Fibroblast of peridontal ligament (primary cell): Measurements from ENCODE around the gene MPO.
A peak's percentile ranks its signal among the peaks of the same experiment; 100 is the strongest.

Experiments
- DNase-seq: peaks from one replicate; pipeline ENCODE4 v3.0.0-alpha.2; 2010; ENCODE audit errors: extremely low read depth

MPO gene

GRCh38 chr17:58306131-58306951, 25.6 kb upstream of the MPO start:
- no peak for DNase-seq

- no peak for DNase-seq
Observed at GRCh38 chr17:58305626-58306025, 24.9 kb upstream of the MPO start.

DNA sequence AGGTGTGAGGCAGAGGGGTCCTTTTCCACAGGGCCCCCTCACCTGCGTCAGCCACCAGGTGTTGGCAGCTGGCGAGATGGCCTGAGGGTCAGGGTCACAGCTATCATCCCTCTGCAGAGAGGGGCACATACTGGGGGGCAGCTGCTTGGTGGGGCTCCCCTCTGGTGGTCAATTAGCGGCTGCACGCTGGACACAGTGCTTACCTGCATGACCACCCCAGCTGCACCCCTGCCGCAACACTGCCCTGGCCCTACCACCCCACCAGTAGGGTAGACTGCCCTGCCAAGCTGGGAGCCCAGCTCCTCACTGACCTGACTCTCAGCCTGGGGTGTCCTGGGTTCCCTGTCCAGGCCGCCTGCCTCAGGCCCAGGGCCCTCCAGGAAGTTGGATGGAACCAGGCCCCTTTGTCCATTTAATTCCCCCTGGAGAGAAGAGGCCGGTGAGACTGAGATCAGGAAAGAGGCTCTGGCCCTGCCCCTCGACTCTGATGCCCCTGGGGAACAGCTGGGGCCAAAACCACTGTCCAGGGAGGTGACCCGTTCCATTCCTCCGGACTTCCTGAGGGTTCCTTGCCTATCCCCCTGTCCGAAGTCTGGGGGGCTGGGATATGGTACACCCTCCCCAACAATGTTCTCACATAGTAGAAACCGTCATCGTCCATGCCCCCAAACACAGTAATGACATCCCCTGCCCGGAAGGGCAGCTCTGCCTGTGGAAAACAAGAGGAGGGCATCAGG, 24.2 kb upstream of the MPO start:
- no peak for DNase-seq

DNA sequence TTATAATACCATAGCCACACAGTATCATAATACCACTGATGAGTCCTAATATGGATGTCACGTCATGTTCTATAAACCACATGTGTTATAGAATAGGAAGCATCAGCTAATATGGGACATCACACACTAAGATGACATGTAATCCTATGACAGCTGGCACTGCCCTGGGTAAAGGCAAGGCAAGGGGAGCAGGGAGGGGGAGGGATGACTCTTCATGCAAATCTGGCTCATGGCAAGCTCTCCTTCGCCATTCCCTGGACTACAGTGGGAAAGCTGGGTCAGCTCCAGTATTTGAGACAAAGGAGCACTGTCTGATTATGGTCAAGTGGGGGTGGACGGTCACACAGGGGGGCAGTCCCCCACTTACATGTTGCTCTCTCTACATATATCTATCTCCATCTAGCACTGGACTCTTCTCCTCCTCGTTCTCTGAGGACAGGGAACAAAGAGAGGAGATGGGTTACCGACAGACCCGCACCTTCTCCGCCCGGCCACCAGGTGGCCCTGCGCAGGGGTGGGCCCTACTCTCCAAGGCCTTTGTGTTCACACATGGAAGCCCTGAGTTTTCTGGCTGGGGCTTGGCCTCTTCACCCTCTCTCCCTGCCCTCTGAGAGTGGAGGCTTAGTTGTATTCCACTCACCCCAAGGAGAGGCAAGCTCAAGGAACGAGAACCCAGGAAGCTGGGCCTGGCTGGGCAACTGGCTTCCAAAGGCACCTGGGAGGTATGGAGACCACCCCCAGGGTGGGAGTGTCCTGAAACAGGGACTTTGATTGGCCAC, 23.4 kb upstream of the MPO start:
- peak; percentile 7 for DNase-seq

GRCh38 chr17:58302919-58303585, 22.3 kb upstream of the MPO start:
- no peak for DNase-seq

- no peak for DNase-seq
Observed at GRCh38 chr17:58302171-58302918, 21.6 kb upstream of the MPO start.

DNA sequence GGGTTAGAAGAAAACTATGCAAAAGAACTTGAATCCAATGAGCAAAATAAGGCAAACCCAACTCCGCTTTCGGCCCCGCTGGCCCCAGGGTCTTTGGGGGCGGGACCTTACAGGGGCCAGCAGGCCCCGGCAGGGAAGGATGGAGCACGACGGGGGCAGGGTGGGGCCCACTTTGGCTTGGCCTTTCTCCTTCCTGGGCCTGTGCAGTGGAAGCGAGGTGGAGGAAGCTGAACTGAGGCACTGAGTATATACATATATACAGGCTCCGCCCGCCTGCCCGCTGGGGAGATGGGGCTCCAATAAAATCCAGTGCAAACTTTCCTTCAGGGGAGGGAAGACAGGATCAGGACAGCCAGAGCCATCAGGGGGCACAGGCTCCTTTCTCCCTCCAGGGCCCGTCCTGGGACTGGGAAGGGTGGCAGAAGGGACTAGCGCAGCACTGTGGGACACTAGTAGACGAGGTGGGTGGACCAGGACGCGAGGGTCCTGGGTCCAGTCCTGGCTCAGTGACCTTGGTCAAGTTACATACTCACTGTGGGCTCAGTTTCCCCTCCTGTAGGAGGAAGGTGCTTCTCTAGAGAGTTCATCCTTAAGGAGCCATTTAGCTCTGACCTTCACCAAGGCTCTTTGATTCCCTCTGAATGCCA, 20.9 kb upstream of the MPO start:
- no peak for DNase-seq

DNA sequence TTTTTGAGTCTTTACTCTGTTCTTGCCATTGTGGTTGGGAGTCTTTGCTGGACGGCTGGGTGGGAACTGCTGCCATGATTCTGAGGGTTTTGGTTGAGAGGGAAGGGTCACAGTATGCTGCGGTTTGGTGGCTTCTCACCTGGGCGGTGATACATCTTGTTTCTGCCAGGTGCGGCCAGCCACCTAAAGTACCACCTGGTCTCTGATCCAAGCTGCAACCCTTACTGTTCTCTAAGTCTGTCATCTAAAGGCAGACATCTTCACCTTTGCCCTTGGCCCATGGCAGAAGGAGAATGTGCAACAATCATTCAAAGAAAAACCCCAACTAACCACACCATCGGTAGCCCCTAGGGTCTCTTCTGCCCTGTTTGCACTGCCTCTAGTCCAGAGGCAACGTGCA, 19.6 kb upstream of the MPO start:
- no peak for DNase-seq

DNA sequence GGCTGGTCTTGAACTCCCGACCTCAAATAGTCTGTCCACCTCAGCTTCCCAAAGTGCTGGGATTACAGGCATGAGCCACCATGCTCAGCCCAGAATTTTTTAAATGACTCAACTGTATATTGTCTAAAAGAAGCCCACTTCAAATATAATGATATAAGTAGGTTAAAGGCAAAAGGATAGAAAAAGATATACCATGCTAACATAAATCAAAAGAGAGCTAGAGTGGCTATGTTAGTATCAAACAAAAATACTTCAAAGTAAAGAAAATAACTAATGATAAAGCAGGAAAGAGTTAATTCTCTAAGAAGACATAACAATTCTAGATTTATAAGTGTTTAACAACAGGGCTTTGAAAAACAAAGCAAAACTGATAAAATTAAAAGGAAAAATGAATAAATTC, 13.3 kb upstream of the MPO start:
- no peak for DNase-seq

DNA sequence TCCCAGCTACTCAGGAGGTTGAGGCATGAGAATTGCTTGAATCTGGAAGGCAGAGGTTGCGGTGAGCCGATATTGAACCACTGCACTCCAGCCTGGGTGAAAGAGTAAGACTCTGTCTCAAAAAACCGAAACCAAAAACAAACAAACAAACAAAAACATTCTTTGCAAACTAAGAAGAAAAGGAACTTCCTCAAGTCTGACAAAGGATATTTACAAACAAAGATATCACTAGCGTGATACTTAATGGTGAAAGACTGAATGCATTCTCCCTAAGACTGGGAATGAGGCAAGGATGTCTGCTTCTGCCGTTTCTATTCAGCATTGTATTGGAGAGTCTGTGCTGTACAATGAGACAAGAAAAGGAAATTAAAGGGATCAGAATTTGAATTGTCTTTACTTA, 10.5 kb upstream of the MPO start:
- no peak for DNase-seq

DNA sequence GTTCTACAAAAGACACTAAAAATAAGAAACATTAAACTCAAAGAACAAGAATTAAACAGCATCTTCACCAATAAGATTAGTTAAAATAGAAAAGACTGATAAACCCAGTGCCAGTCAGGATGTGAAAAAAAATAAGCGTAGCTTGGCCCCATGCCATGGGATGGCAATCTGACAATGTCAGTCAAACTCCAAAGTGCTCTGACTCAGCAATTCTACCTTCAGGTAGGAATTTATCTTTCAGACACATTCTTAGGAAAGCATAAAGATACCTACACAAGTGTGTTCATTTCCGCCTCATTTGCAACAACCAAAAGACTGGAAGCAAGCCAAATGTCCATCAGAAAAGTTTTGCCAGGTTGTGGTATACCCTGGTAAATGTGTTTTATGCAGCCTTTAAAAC, 9.1 kb upstream of the MPO start:
- DNase-seq: no peak

DNA sequence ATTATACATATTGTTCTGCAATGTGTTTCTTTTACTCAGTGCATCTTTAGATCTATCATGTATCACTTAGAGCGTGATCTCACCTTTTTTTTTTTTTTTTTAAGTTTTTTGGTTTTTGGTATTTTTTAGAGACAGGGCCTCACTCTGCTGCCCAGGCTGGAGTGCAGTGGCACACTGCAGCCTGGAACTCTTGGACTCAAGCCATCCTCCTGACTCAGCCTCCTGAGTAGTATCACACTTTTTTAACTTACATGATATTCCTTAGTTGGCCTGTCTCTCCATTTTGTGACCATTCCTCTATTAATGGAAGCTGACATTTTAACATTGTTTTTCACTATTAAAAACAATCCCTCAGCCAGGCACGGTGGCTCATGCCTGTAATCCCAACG, 4.7 kb upstream of the MPO start:
- DNase-seq: no peak

DNA sequence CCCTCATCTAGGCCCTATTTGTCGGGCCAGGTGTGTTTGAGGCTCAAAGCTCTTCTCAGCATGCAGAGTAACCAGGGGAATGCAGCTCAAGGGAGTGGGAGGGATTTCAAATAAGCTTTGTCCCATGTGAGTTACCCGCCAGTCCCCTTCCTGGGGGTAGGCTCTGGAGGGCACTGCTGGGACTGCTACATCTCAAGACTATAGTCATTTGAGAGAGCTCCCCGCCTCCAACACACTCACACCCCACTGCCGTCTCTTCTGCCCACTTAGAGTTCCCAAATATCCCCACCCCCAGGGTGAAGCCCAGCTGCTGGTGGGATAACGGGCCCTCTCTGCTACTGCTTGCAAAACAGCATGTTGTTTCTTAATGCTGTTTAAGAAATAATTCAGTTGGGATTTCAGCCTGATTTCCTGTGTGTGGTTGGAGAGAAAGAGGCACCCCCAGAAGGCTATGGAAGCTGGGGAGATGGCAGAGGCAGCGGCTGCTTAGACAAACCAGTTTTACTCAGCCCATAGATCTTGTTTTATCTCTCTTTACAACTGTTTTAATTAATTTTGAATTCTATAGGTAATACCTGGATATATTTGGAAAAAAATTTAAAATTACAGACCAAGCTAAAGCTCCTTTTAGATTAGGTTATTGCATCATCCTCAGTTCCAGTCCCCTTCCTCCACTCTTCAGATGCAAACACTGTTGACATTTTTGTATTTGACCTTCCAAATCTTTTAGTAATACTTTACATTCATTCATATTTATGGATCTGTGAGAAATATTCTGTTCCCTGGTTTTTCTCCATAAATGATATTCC, 4.1 kb upstream of the MPO start:
- no peak for DNase-seq

DNA sequence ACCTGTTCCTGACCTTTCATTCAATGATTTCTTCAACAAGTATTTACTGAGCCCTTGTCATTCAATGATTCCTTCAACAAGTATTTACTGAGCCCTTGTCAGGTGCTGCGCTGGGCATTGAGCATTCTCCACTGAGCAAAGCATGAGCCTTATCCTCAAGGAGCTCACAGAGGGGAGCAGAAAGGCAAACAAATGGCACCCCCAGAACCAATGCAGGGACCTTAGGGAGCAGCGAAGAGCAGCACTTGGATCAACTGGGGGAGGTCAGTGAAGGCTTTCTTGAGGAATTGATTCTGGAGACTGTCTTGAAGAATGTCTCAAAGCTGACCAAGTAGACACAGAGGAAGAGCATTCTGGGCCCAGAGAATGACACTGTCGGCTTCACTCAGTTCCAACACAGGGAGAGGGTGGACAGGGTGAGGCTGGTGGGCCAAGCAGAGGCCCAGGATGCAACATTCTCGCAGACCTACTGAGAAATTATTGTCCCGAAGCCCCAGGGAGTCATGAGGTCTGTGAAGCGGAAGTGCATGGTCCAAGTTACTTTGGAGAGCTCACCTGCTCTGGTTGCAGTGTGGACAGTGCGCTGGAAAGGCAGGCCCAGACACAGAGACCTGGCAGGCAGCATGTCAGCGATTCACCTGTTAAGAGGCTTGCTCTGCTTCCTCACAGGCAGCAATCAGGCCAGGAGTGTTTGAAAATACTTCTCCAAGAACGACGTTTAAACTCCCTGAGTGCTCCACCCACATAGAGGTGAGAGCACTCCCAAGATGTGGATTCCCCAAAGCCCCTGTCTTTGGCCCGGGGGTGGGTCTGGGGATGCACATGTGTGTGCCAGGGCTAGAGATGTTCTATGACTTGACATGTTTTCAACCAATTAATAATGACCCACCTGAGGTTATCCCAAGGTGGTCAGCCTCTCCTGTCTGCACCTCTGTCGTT, 3.2 kb upstream of the MPO start:
- DNase-seq: no peak

DNA sequence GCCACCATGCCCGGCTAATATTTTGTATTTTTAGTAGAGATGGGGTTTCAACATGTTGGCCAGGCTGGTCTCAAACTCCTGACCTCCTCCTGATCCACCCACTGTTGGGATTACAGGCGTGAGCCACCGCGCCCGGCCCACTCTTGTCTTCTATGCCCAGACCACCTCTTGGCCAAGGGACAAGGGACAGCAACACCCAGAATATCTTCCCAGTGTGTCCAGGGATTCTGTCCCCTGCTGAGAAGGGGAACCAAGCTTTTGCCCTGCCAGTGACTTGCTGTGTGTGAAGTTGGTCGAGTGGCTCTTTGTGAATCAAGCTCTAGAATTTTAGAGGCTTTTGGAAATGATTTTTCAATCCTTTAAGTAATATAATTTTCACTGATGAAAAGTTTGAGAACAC, 1.7 kb upstream of the MPO start:
- no peak for DNase-seq

DNA sequence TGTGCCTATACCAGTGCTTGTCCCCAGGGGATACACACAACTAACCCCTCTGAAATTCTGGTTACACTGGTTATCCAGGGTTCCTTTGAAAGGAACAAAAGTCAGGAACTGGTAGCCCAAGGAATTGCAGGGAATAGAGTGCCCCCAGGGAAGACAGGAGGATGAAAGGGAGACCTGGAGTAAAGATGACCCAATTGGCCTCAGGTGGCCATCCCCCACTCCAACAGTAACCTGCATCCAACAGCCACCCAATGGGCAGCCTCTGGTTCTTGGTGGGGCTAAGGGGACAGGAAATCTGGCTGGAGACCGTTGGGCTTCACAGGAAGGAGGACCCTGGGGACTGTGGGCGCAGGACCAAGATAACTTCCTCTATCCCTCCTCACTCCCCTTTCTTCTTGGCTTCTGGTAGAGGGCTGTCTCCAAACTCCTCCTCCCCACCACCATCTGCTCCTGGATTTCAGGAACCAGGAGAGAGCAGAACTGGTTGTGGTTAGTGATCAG, 826 bp upstream of the MPO start:
- no peak for DNase-seq

- DNase-seq: no peak
Observed at GRCh38 chr17:58279736-58280479, 827 bp downstream of the MPO start.
